Stimulated activated CD8-positive, alpha-beta memory T cell treated with anti-CD3 and anti-CD28 coated beads, Interleukin-7, amount 100 ng/mL, for 24 hours (primary cell): Measurements from ENCODE around the gene MDFIC2.
"Not testable (repeated sequence)": the region's sequence is repeated elsewhere in the genome, so short reads cannot be mapped to it uniquely, and the experiment has no call there.

Experiments
- DNase-seq: peaks from one replicate; pipeline ENCODE4 v3.0.0-alpha.2; 2020; ENCODE audit warnings: low read depth

The MDFIC2 gene

GRCh38 chr3:70312336-70312735 lies at the start of gene MDFIC2:
MDFIC2 (minus strand) TSS chr3:70312638; CDS start chr3:70311973, 665 bp downstream.
- DNase-seq = no peak

GRCh38 chr3:70360979-70361760 lies 48.7 kb upstream of the MDFIC2 start:
- DNase-seq = no peak

GRCh38 chr3:70359711-70360110 lies 47.3 kb upstream of the MDFIC2 start:
- no peak for DNase-seq

GRCh38 chr3:70358978-70359580 lies 46.6 kb upstream of the MDFIC2 start:
- DNase-seq = no peak

GRCh38 chr3:70352215-70352614 lies 39.8 kb upstream of the MDFIC2 start:
- no peak for DNase-seq

GRCh38 chr3:70342149-70342548 lies 29.7 kb upstream of the MDFIC2 start:
- DNase-seq = no peak

GRCh38 chr3:70336885-70337284 lies 24.4 kb upstream of the MDFIC2 start:
- DNase-seq = not testable (repeated sequence)

- no peak for DNase-seq
These were observed 20.6 kb upstream of the MDFIC2 start for GRCh38 chr3:70333080-70333479.

GRCh38 chr3:70315021-70315420 lies 2.6 kb upstream of the MDFIC2 start:
- no peak for DNase-seq

GRCh38 chr3:70310809-70311208 lies 1.6 kb downstream of the MDFIC2 start:
- DNase-seq = no peak

GRCh38 chr3:70309591-70309990 lies 2.8 kb downstream of the MDFIC2 start:
- no peak for DNase-seq

GRCh38 chr3:70308760-70309159 lies 3.7 kb downstream of the MDFIC2 start:
- no peak for DNase-seq

GRCh38 chr3:70306736-70307135 lies 5.7 kb downstream of the MDFIC2 start:
- DNase-seq = no peak

- DNase-seq = no peak
These were observed 14.1 kb downstream of the MDFIC2 start for GRCh38 chr3:70298385-70298784.

GRCh38 chr3:70291097-70291482 lies 21.3 kb downstream of the MDFIC2 start:
- DNase-seq = no peak

- not testable (repeated sequence) for DNase-seq
These were observed 21.9 kb downstream of the MDFIC2 start for GRCh38 chr3:70290431-70291096.

- DNase-seq = no peak
These were observed 30.8 kb downstream of the MDFIC2 start for GRCh38 chr3:70281663-70282062.

- DNase-seq = no peak
These were observed 35.1 kb downstream of the MDFIC2 start for GRCh38 chr3:70277304-70277703.

GRCh38 chr3:70276901-70277300 lies 35.5 kb downstream of the MDFIC2 start:
- DNase-seq = no peak

GRCh38 chr3:70273492-70273891 lies 38.9 kb downstream of the MDFIC2 start:
- DNase-seq = no peak

GRCh38 chr3:70272798-70273197 lies 39.6 kb downstream of the MDFIC2 start:
- no peak for DNase-seq

- no peak for DNase-seq
These were observed 48.2 kb downstream of the MDFIC2 start for GRCh38 chr3:70264122-70264780.

GRCh38 chr3:70261283-70261682 lies 51.2 kb downstream of the MDFIC2 start:
- DNase-seq = no peak
